Loucy (cell line): ENCODE results near the gene MECR.

Source experiments
- H2AFZ ChIP-seq: fragments of 200-600 bp; sonication (generic); 2 replicates; pipeline ENCODE4 v1.6.0; 2016; ENCODE audit warnings: antibody characterized with exemption, mild to moderate bottlenecking, low read length, moderate library complexity
- H3F3A ChIP-seq: fragments of 200-600 bp; 2 replicates; pipeline ENCODE4 v1.6.0; 2016; ENCODE audit warnings: antibody characterized with exemption, low read depth, mild to moderate bottlenecking
- H3K27me3 ChIP-seq: fragments of 200-600 bp; sonication (generic); 2 replicates; pipeline ENCODE4 v1.6.1; 2014; ENCODE audit warnings: low read length, mild to moderate bottlenecking; ENCODE audit not compliant: insufficient read depth, poor library complexity, severe bottlenecking
- H3K36me3 ChIP-seq: fragments of 200-600 bp; sonication (generic); 2 replicates; pipeline ENCODE4 v1.6.1; 2016; ENCODE audit warnings: low read length; ENCODE audit not compliant: insufficient read depth
- H3K4me1 ChIP-seq: fragments of 200-600 bp; sonication (generic); 2 replicates; pipeline ENCODE4 v1.5.1; 2014; ENCODE audit warnings: low read length, mild to moderate bottlenecking; ENCODE audit not compliant: insufficient read depth, poor library complexity, severe bottlenecking
- H3K4me2 ChIP-seq: fragments of 200-600 bp; sonication (generic); 2 replicates; pipeline ENCODE4 v1.6.0; 2014; ENCODE audit warnings: antibody characterized with exemption, low read length, low read depth, mild to moderate bottlenecking; ENCODE audit not compliant: poor library complexity, severe bottlenecking
- H3K4me3 ChIP-seq: fragments of 200-600 bp; sonication (generic); 2 replicates; pipeline ENCODE4 v1.5.1; 2014; ENCODE audit warnings: low read length, mild to moderate bottlenecking, mixed read lengths; ENCODE audit not compliant: poor library complexity, severe bottlenecking
- H3K79me2 ChIP-seq: fragments of 200-600 bp; sonication (generic); 2 replicates; pipeline ENCODE4 v1.6.1; 2014; ENCODE audit warnings: low read length; ENCODE audit not compliant: insufficient read depth
- H3K9ac ChIP-seq: fragments of 200-600 bp; sonication (generic); 2 replicates; pipeline ENCODE4 v1.6.0; 2014; ENCODE audit warnings: mild to moderate bottlenecking, low read depth, low read length, moderate library complexity; ENCODE audit not compliant: poor library complexity, severe bottlenecking
- H3K9me2 ChIP-seq: fragments of 200-600 bp; sonication (generic); replicated peaks from 2 replicates; pipeline ENCODE4 v1.6.1; 2016; ENCODE audit warnings: low read depth, low read length, mixed read lengths
- H3K9me3 ChIP-seq: fragments of 200-600 bp; sonication (generic); 2 replicates; pipeline ENCODE4 v1.6.1; 2014; ENCODE audit warnings: mild to moderate bottlenecking, antibody characterized with exemption, low read length, low read depth; ENCODE audit not compliant: insufficient read depth
- H4K20me1 ChIP-seq: fragments of 200-600 bp; sonication (generic); 2 replicates; pipeline ENCODE4 v1.6.0; 2014; ENCODE audit warnings: antibody characterized with exemption, low read length, mild to moderate bottlenecking; ENCODE audit not compliant: insufficient read depth, poor library complexity, severe bottlenecking
- EZH2phosphoT487 ChIP-seq: fragments of 200-600 bp; IDR thresholded peaks from 2 replicates; pipeline ENCODE4 v1.6.1; 2018; ENCODE audit warnings: antibody characterized with exemption, mild to moderate bottlenecking, moderate library complexity, borderline replicate concordance
- TF ChIP-seq, protein P1 (sequence below): fragments of 200-600 bp; sonication (generic); conservative IDR thresholded peaks from 2 replicates; pipeline ENCODE4 v1.5.1; 2014; ENCODE audit warnings: mild to moderate bottlenecking, antibody characterized with exemption, low read length

MECR gene

DNA sequence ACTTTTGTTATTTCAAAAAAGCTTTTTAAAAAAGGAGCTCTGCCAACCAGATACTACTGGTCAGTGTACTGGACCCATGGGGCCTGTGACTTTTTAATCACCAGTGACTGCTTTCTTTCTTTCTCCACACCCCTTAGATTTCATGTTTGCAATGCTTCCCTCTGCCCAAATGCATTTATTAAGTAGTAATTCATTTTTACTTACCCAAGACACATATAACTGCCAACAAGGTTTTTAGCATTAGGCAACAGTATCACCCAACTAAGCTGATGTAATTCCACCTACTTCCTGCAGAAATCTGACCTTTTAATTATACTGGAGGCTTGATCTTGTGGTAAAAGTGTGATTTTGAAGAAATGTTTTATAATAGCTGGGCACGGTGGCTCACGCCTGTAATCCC, 12.5 kb downstream of the MECR start:
- no peak overlapping the region for H3K4me3 ChIP-seq
- H3K36me3 ChIP-seq: no peaks in the 10 kb centered on the region
- H3F3A ChIP-seq: no peaks in the 10 kb centered on the region
- no peak overlapping the region for H2AFZ ChIP-seq
- H3K79me2 ChIP-seq: no peaks in the 10 kb centered on the region
- no peak for TF ChIP-seq EZH2phosphoT487
- TF ChIP-seq, protein P1, sequence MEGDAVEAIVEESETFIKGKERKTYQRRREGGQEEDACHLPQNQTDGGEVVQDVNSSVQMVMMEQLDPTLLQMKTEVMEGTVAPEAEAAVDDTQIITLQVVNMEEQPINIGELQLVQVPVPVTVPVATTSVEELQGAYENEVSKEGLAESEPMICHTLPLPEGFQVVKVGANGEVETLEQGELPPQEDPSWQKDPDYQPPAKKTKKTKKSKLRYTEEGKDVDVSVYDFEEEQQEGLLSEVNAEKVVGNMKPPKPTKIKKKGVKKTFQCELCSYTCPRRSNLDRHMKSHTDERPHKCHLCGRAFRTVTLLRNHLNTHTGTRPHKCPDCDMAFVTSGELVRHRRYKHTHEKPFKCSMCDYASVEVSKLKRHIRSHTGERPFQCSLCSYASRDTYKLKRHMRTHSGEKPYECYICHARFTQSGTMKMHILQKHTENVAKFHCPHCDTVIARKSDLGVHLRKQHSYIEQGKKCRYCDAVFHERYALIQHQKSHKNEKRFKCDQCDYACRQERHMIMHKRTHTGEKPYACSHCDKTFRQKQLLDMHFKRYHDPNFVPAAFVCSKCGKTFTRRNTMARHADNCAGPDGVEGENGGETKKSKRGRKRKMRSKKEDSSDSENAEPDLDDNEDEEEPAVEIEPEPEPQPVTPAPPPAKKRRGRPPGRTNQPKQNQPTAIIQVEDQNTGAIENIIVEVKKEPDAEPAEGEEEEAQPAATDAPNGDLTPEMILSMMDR: no peak
- no peaks in the 10 kb centered on the region for H3K9me3 ChIP-seq
- no peaks in the 10 kb centered on the region for H3K9me2 ChIP-seq
- no peaks in the 10 kb centered on the region for H4K20me1 ChIP-seq
- no peaks in the 10 kb centered on the region for H3K27me3 ChIP-seq
- H3K9ac ChIP-seq: no peak overlapping the region
- no peak overlapping the region for H3K4me2 ChIP-seq
- no peaks in the 10 kb centered on the region for H3K4me1 ChIP-seq

DNA sequence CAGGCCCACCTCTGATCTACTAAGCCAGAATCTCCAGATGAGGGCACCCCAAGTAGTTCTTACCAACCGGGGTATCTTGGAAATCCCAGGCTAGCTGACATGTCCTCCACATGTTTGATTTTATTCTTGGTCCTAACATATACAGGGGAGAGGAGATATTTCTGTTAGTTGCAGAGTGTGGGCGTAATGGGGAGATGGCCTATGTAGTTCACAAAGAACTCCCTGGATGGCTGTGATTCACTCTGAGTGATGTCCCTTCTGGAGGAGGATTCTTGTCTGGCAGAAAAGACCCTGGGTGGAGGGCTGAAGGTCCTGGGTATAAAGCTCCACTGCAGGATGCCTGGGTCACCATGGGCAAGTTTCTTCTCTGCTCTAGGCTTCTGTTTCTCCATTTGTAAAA, 13.1 kb downstream of the MECR start:
- H4K20me1 ChIP-seq: no peaks in the 10 kb centered on the region
- H3K4me2 ChIP-seq: no peak overlapping the region
- H3K4me3 ChIP-seq: no peak overlapping the region
- H3K79me2 ChIP-seq: no peaks in the 10 kb centered on the region
- TF ChIP-seq, protein P1: no peak
- no peak for TF ChIP-seq EZH2phosphoT487
- H3K9me2 ChIP-seq: no peaks in the 10 kb centered on the region
- no peak overlapping the region for H3K9ac ChIP-seq
- no peaks in the 10 kb centered on the region for H3K9me3 ChIP-seq
- no peaks in the 10 kb centered on the region for H3K27me3 ChIP-seq
- H2AFZ ChIP-seq: no peak overlapping the region
- H3K36me3 ChIP-seq: no peaks in the 10 kb centered on the region
- no peaks in the 10 kb centered on the region for H3K4me1 ChIP-seq
- H3F3A ChIP-seq: no peaks in the 10 kb centered on the region

DNA sequence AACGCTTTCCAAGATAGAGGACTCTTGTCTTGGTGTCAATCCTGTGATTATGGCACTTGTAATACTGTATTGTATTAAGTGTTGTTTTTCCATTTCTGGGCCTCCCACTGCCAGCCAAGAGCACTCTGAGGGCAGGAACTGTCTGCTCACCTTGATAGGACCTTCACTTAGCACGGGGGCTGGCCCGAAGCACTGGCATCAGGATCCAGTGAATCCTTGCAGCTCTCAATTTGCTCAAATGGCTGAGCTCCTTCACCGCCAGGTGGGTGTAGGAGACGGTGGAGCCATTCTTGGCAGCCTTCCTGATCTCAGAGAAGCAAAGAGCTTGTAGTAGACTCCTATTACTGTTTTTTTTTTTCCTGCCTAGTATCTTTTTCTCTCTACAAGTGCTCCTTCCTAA, 17.7 kb downstream of the MECR start:
- Histone ChIP-seq H3F3A (no peaks in the 10 kb centered on the region), H3K9me3 (no peaks in the 10 kb centered on the region), H3K4me2 (no peak overlapping the region), H3K9me2 (no peaks in the 10 kb centered on the region), H3K27me3 (no peaks in the 10 kb centered on the region), H2AFZ (no peak overlapping the region), H3K36me3 (no peaks in the 10 kb centered on the region), H3K79me2 (no peaks in the 10 kb centered on the region), H3K9ac (no peak overlapping the region), H3K4me3 (no peak overlapping the region), H3K4me1 (no peaks in the 10 kb centered on the region), H4K20me1 (no peaks in the 10 kb centered on the region)
- no peak for TF ChIP-seq EZH2phosphoT487
- TF ChIP-seq, protein P1: no peak
